Right lobe of liver (tissue), 6 donors: ENCODE measurements around the gene CTF1. TPM values are rescaled to one million over a fixed set of nuclear protein-coding genes. Genes with fewer than 3 reads are reported as not detected.
"Not testable (repeated sequence)": the region's sequence is repeated elsewhere in the genome, so short reads cannot be mapped to it uniquely, and the experiment has no call there.

Source experiments
- ATAC-seq, 4 donors: fragments of 200-7000 bp; cut with Tn5 transposase; one replicate each; pipeline ENCODE4 v1.9.1; 2020; ENCODE audit warnings: mild to moderate bottlenecking in 4 of 4, moderate library complexity in 4 of 4
- DNase-seq, 3 donors: peaks; one replicate each; pipeline ENCODE4 v3.0.0-alpha.2; 2020
- H3K27ac ChIP-seq, 3 donors: fragments of 200-600 bp; one replicate each; pipeline ENCODE4 v1.8.0; 2022
- H3K27me3 ChIP-seq, 2 donors: fragments of 200-600 bp; one replicate each; pipeline ENCODE4 v1.8.0; 2022
- H3K36me3 ChIP-seq, 4 donors: fragments of 200-600 bp; sonication (generic) in 1 of 4; one replicate each; pipeline versions ENCODE4 v1.5.1 to v1.8.0; 2017 to 2022; ENCODE audit warnings: control low read depth in 1 of 4
- H3K4me1 ChIP-seq, 4 donors: fragments of 200-600 bp; sonication (generic) in 1 of 4; one replicate each; pipeline versions ENCODE4 v1.5.1 to v1.8.0; 2017 to 2022; ENCODE audit warnings: control low read depth in 1 of 4
- H3K4me3 ChIP-seq, 3 donors: fragments of 200-600 bp; one replicate each; pipeline ENCODE4 v1.8.0; 2022
- H3K9me3 ChIP-seq, 4 donors: fragments of 200-600 bp; sonication (generic) in 1 of 4; one replicate each; pipeline versions ENCODE4 v1.5.1 to v1.8.0; 2017 to 2022; ENCODE audit warnings: control low read depth in 1 of 4
- CTCF ChIP-seq, 4 donors: fragments of 200-600 bp in 3 of 4; fragments of 450-650 bp in 1 of 4; IDR thresholded peaks; one replicate each; pipeline versions ENCODE4 v1.5.1 to v1.8.0; 2016 to 2022; ENCODE audit warnings: antibody characterized with exemption in 4 of 4, mild to moderate bottlenecking in 2 of 4
- POLR2A ChIP-seq: fragments of 450-650 bp; IDR thresholded peaks from one replicate; pipeline ENCODE4 v1.6.1; 2017; ENCODE audit warnings: antibody characterized with exemption, mild to moderate bottlenecking
- WGBS: methylation state at CpG from one replicate; pipeline ENCODE4 v1.1.6; 2018; ENCODE audit warnings: low coverage, low lambda C conversion rate; ENCODE audit not compliant: insufficient coverage; ENCODE audit errors: missing lambda C conversion rate; 5-methylcytosine and 5-hydroxymethylcytosine counted together
- intact Hi-C, 2 donors: fragments of 100-400 bp; cut with DNase I; formaldehyde crosslinking; loops; one replicate each; pipeline versions ENCODE4 v1.11.2 to v1.14.1; 2022
- total RNA-seq, 6 experiments: library from RNA; depleted of rRNA in 2 of 6; stranded (reverse); fragments of >200 nt in 2 of 6; fragmentation: NEBNext Ultra II Directional in 3 of 6; extraction: Animal tissue kit (Norgen Biotek cat#: 25700) in 3 of 6; gene quantifications; one replicate each; pipeline versions ENCODE4 v1.1.0 to v1.2.4, GENCODE V29; 2016 to 2023
- donor health status: DM: no; HTN: yes; CAD: no.
- donor health status: DM: no; HTN: no; CAD: no.
- donor health status: DM: no; HTN: no; CAD: no.
- donor health status: DM: no; HTN: yes; CAD: no.
- donor health status: DM: no; HTN: yes; CAD: no.

The CTF1 gene
- total RNA-seq, 6 experiments from 2014 or later: 0.13 to 0.74 (median 0.43) TPM; not detected in 2

- intact Hi-C loops: no loop called here
- no peaks in the 10 kb centered on the region for H3K4me1 ChIP-seq
- no peaks in the 10 kb centered on the region for H3K9me3 ChIP-seq
- H3K27me3 ChIP-seq: no peaks in the 10 kb centered on the region
- WGBS: 93% methylated on average over 2 of the region's 3 CpGs
- no peak overlapping the region for H3K27ac ChIP-seq
- no peak for TF ChIP-seq POLR2A
- TF ChIP-seq CTCF (IDR thresholded peaks at IDR 0.05): no peak
- no peak for DNase-seq
- no peak for ATAC-seq
- H3K4me3 ChIP-seq: no peak overlapping the region
- no peaks in the 10 kb centered on the region for H3K36me3 ChIP-seq
Observed at GRCh38 chr16:30858111-30858495, 38.3 kb upstream of the CTF1 start.

GRCh38 chr16:30858829-30859423 is 37.5 kb upstream of the CTF1 start:
- intact Hi-C loops: no loop called here
- Histone ChIP-seq H3K27ac (no peak overlapping the region), H3K36me3 (no peaks in the 10 kb centered on the region), H3K4me3 (no peak overlapping the region), H3K27me3 (no peaks in the 10 kb centered on the region), H3K9me3 (no peaks in the 10 kb centered on the region), H3K4me1 (no peaks in the 10 kb centered on the region)
- ATAC-seq: no peak
- TF ChIP-seq CTCF (IDR thresholded peaks at IDR 0.05) (no peak), POLR2A (no peak)
- no peak for DNase-seq
- WGBS: 74% methylated on average over 4 of the region's 4 CpGs

GRCh38 chr16:30860729-30861128 is 35.7 kb upstream of the CTF1 start:
- H3K4me3 ChIP-seq, DNase-seq, intact Hi-C loops, ATAC-seq, H3K36me3 ChIP-seq, H3K27ac ChIP-seq, H3K4me1 ChIP-seq, H3K27me3 ChIP-seq, H3K9me3 ChIP-seq: not testable (repeated sequence)
- 84% methylated on average over 6 of the region's 7 CpGs for WGBS

GRCh38 chr16:30863178-30863577 is 33.2 kb upstream of the CTF1 start:
- H3K36me3 ChIP-seq, H3K4me3 ChIP-seq, H3K27me3 ChIP-seq, H3K4me1 ChIP-seq, intact Hi-C loops, H3K9me3 ChIP-seq, ATAC-seq, H3K27ac ChIP-seq, DNase-seq: not testable (repeated sequence)
- 100% methylated on average over 1 of the region's 3 CpGs for WGBS

GRCh38 chr16:30866031-30866430 is 30.4 kb upstream of the CTF1 start:
- 87% methylated on average over 5 of the region's 6 CpGs for WGBS
- Histone ChIP-seq H3K9me3 (no peaks in the 10 kb centered on the region), H3K36me3 (no peaks in the 10 kb centered on the region), H3K4me3 (no peak overlapping the region), H3K27me3 (no peaks in the 10 kb centered on the region), H3K27ac (no peak overlapping the region), H3K4me1 (no peaks in the 10 kb centered on the region)
- ATAC-seq: no peak
- no peak for DNase-seq
- TF ChIP-seq CTCF (IDR thresholded peaks at IDR 0.05): no peak
- no peak for TF ChIP-seq POLR2A
- intact Hi-C loops: no loop called here

- DNase-seq (no peak), ATAC-seq (no peak)
- H3K27me3 ChIP-seq: no peaks in the 10 kb centered on the region
- no peak overlapping the region for H3K27ac ChIP-seq
- no peaks in the 10 kb centered on the region for H3K9me3 ChIP-seq
- TF ChIP-seq POLR2A (no peak), CTCF (IDR thresholded peaks at IDR 0.05) (no peak)
- H3K36me3 ChIP-seq: no peaks in the 10 kb centered on the region
- intact Hi-C loops: no loop called here
- H3K4me3 ChIP-seq: no peak overlapping the region
- 85% methylated on average over 2 of the region's 5 CpGs for WGBS
- H3K4me1 ChIP-seq: no peaks in the 10 kb centered on the region
Observed at GRCh38 chr16:30867747-30868146, 28.7 kb upstream of the CTF1 start.
